Mucosa of stomach (tissue), 1 donor: ENCODE results near the gene CDH4.

Experiments used
- H3K27me3 ChIP-seq: one replicate; pipeline ENCODE4 v1.7.0; 2013; ENCODE audit warnings: mild to moderate bottlenecking, low read length; ENCODE audit not compliant: control insufficient read depth, insufficient read depth
- H3K36me3 ChIP-seq: one replicate; pipeline ENCODE4 v1.7.0; 2013; ENCODE audit warnings: low read length; ENCODE audit not compliant: control insufficient read depth, insufficient read depth
- H3K4me1 ChIP-seq: one replicate; pipeline ENCODE4 v1.7.0; 2013; ENCODE audit warnings: mild to moderate bottlenecking, low read length; ENCODE audit not compliant: control insufficient read depth, insufficient read depth
- H3K4me3 ChIP-seq: one replicate; pipeline ENCODE4 v1.7.0; 2013; ENCODE audit warnings: low read length
- H3K9ac ChIP-seq: one replicate; pipeline ENCODE4 v1.7.0; 2013; ENCODE audit warnings: mild to moderate bottlenecking, low read length, moderate library complexity
- H3K9me3 ChIP-seq: one replicate; pipeline ENCODE4 v1.7.0; 2013; ENCODE audit warnings: mild to moderate bottlenecking, low read length, moderate library complexity; ENCODE audit not compliant: control insufficient read depth
- donor health status: Pancreatic carcinoma.

The CDH4 gene

DNA sequence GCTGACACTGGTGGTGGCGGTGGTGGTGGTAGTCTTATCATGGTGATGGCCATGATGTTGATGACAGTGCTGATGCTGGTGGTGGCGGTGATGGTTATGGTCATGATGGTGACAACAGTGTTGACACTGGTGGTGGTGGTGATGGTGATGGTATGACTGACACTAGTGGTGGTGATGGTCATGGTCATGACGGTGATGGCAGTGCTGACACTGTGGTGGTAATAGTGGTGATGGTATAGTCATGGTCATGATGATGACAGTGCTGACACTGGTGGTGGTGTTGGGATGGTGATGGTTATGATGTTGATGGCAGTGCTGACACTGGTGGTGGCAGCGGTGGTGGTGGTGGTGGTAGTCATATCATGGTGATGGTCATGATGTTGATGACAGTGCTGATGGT lies 205.7 kb downstream of the CDH4 start:
- no peaks in the 10 kb centered on the region for H3K27me3 ChIP-seq
- H3K9me3 ChIP-seq = no peaks in the 10 kb centered on the region

DNA sequence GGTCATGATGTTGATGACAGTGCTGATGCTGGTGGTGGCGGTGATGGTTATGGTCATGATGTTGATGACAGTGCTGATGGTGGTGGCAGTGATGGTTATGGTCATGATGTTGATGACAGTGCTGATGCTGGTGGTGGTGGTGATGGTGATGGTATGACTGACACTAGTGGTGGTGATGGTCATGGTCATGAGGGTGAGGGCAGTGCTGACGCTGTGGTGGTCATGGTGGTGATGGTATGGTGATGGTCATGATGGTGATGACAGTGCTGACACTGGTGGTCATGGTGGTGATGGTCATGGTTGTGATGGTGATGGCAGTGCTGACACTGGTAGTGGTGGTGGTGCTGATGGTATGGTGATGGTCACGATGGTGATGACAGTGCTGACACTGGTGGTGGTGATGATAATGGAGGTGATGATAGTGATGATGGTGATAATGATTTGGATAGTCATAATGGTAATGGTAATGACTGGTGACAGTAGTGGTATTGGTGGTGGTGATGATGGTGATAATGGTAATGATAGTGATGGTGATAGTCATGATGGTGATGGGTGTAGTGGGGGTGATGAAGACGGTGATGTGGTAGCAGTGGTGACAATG lies 206.2 kb downstream of the CDH4 start:
- no peaks in the 10 kb centered on the region for H3K27me3 ChIP-seq
- no peaks in the 10 kb centered on the region for H3K9me3 ChIP-seq
- no peaks in the 10 kb centered on the region for H3K4me1 ChIP-seq
- H3K36me3 ChIP-seq = no peaks in the 10 kb centered on the region
- no peak overlapping the region for H3K4me3 ChIP-seq
- no peak overlapping the region for H3K9ac ChIP-seq

More for the DNA sequence above, 205.7 kb downstream of the CDH4 start:
- Histone ChIP-seq H3K4me3 (no peak overlapping the region), H3K36me3 (no peaks in the 10 kb centered on the region), H3K9ac (no peak overlapping the region), H3K4me1 (no peaks in the 10 kb centered on the region)

DNA sequence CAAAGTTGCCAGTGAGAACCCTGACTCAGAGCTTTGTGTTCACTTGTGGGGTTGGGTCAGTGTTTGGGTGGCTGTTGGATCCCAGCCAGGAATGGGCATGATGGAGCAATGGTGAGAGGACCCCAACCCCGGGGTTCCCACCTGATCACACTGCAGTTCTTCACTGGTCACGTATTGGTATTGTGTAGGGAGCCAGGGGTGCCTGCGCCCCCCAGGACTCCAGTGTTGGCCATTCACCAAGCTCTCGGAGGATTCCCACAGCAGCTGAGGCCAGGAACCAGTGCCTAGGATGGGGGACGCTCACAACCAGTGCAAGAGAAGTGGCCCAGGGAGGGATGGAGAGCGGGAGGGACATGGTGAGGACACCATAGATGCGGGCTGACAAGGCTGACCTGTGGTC lies 207.2 kb downstream of the CDH4 start:
- Histone ChIP-seq H3K4me1 (no peaks in the 10 kb centered on the region), H3K27me3 (no peaks in the 10 kb centered on the region), H3K4me3 (no peak overlapping the region), H3K36me3 (no peaks in the 10 kb centered on the region), H3K9ac (no peak overlapping the region), H3K9me3 (no peaks in the 10 kb centered on the region)

DNA sequence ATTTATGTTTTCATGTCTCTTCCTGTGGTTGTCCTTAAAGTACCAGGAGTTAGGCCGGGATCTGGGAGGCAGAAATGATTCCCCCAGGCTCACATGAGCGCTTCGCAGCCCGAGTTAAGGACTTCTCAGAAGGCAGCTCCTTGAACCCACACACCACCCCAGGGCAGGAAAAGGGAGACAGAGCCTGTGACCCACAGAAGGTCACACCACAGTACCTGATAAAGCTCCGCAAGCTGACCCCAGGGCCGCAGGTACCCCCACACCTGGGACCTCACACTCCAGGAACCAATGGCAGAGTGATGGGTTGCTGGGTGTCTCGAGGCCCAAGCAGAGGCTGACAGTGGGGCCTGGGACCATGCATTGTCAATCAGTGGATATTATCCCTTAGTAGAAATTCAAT lies 207.6 kb downstream of the CDH4 start:
- H3K9me3 ChIP-seq = no peaks in the 10 kb centered on the region

DNA sequence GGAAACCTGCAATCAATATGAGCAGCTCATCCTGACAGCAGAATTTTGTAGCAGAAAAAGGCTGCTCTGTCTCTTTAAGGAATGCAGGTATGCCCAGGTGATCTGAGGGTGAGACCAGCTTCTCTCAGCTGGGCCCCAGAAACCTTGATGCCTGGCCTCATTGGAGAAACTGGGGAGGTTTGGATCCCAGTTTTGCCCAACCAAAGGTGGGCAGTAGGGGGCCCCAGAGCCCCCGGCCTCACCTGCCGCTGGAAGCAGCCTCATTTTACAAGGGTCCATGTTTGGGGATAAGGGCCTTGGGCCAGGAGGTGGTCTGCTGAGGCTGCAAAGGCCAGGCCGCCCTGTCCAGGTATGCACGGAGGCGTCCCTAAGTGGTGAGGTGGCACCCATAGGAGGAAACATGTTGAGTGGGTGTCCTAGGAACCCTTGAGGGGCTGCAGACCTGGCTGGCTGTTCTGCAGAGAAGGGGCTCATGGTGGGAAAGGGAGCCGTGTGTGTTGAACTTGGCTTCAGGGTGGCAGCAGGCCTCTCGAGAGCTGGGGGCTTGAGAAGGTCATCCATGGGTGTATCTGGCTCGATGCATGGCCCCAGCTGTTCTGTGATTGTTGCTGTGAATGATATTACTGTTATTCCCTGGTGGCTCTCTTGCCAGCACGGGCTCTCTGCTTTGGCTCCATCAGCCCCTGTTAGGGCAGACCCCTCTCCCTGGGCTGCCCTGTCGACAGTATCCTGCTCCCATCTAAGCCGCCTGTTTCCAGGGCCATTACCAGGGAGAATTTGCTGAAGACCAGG lies 208.4 kb downstream of the CDH4 start:
- Histone ChIP-seq H3K4me1 (no peaks in the 10 kb centered on the region), H3K9ac (no peak overlapping the region), H3K4me3 (no peak overlapping the region), H3K9me3 (no peaks in the 10 kb centered on the region), H3K27me3 (no peaks in the 10 kb centered on the region), H3K36me3 (no peaks in the 10 kb centered on the region)

More for the DNA sequence above, 207.6 kb downstream of the CDH4 start:
- Histone ChIP-seq H3K4me1 (no peaks in the 10 kb centered on the region), H3K9ac (no peak overlapping the region), H3K36me3 (no peaks in the 10 kb centered on the region), H3K4me3 (no peak overlapping the region), H3K27me3 (no peaks in the 10 kb centered on the region)

DNA sequence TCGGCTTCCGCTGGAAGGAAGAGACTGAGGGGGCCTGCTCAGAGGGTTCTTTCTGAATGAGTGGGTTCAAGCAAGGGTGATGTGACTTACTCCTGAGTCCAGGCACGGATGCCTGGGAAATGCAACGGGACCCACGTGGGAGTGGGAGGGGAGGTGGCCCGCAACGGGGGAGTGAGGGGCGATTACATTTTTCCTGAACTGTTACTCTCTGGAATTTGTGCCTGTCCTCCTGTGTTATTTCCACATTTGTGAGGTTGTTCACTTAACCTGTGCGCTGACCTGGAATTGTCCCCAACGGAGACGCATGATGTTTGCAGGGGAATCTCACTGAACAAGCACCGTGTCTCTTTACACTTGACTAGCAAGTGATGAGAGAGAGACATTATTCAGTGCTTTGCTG lies 209.4 kb downstream of the CDH4 start:
- Histone ChIP-seq H3K9ac (no peak overlapping the region), H3K4me1 (no peaks in the 10 kb centered on the region), H3K9me3 (no peaks in the 10 kb centered on the region), H3K4me3 (no peak overlapping the region), H3K27me3 (no peaks in the 10 kb centered on the region), H3K36me3 (no peaks in the 10 kb centered on the region)

DNA sequence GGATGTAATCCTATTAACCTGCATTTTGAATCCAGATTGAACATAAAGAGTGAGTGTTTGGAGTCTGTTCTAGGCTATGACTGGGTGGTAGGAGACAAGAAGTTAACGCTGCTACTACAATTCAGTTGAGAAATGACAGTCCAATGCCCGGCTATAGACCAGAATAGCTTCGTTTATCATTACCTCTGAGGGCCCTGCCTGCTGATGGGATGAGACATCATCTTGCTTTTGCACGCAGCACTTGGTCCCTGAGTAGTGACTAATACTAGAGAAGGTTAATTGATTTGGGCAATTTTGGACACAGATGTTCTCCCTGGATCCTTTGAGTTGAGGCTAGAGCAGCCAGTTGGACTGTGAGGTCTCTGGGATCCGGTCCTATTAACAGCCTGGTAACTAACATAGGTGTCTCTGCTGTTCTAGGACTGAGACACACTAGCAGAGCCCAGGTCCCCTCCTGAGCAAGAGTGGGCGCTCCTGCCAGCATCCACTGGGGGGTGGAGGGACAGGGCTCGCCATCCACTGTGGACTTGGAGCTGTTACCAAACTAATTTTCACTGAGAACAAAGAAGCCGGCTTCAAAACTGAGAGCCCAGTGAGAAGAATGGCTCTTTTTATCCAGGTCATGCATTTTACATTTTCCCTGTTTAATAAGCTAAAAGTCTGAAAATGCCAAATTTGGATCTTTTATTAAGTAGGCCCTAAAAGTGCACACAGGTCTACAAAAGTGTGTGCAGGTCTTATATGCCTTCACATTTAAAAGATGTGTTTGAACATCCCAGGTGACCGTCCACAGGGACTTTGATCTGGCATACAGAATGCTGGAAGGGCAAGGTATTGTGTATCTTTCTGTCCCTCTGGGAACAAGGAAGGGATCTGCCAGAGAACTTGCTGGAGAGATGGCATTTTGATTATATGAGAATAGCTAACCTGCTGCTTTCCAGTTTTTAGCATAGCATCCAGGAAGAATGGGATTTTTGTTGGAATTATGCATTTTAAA lies 212.5 kb downstream of the CDH4 start:
- Histone ChIP-seq H3K9ac (no peak overlapping the region), H3K4me1 (no peaks in the 10 kb centered on the region), H3K9me3 (no peaks in the 10 kb centered on the region), H3K27me3 (no peaks in the 10 kb centered on the region), H3K36me3 (no peaks in the 10 kb centered on the region), H3K4me3 (no peak overlapping the region)

DNA sequence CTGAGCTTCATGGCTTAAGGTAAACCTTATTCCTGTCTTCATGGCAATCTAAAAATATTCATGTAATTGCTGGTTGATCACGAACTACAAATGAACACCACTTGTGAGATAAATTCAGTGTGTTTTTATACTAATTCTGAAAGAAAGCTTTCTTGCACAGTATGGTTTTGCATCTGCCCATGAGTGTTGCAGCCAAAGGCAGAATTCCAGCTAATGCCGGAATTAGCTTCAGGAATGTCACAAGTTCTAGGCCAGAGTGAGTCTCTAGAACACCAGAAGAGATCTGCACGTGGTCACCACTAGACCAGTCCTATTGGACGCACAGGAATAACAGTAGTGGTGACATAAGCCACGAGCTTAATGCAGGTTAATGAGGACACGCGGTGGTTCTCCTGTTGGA lies 223.7 kb downstream of the CDH4 start:
- Histone ChIP-seq H3K36me3 (no peaks in the 10 kb centered on the region), H3K4me3 (no peak overlapping the region)

DNA sequence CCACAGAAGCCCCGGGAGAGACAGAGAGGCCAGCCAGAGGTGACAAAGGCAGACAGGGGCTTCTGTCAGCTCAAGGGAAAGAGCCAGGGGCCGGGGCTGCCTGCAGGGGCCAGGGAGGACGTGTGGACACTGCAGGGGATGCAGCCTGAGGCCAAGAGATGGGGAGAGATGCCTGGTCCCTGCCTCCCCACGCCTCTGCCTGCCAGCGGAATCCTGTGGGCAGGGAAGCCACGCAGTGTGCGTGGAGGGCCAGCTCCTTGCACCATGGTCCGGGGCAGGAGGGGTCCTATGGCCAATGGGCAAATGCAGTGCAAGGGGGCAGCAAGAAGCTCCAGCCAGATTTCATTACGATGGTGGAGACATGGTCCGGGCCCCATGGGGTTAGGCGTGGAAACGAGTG lies 224.9 kb downstream of the CDH4 start:
- Histone ChIP-seq H3K9ac (no peak overlapping the region), H3K27me3 (no peaks in the 10 kb centered on the region), H3K36me3 (no peaks in the 10 kb centered on the region)

More for the DNA sequence above, 223.7 kb downstream of the CDH4 start:
- Histone ChIP-seq H3K9ac (no peak overlapping the region), H3K4me1 (no peaks in the 10 kb centered on the region), H3K27me3 (no peaks in the 10 kb centered on the region), H3K9me3 (no peaks in the 10 kb centered on the region)

DNA sequence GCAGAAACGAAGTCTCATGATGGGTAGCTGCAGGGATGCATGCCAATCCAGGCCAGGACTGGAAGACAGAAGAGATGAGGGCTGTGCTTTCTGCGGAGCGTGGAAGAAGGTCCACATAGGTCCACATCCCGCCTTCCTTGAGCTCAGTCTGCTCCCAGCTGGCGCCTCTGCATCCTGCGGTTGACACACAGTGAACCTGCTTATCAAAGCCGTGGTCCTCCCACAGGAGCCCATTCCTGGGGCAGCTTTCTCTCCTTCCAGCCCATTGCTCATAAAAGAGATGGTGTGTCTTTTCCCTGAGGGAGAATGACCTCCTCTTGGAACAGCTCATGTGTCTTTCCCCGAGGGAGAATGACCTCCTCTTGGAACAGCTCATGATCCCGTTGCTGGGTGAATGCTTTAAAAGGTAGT lies 225.4 kb downstream of the CDH4 start:
- no peak overlapping the region for H3K4me3 ChIP-seq
- no peaks in the 10 kb centered on the region for H3K9me3 ChIP-seq
- no peaks in the 10 kb centered on the region for H3K36me3 ChIP-seq
- H3K27me3 ChIP-seq = no peaks in the 10 kb centered on the region
- H3K9ac ChIP-seq = no peak overlapping the region
- H3K4me1 ChIP-seq = no peaks in the 10 kb centered on the region

More for the DNA sequence above, 224.9 kb downstream of the CDH4 start:
- H3K4me1 ChIP-seq = no peaks in the 10 kb centered on the region
- H3K4me3 ChIP-seq = no peak overlapping the region
- no peaks in the 10 kb centered on the region for H3K9me3 ChIP-seq

DNA sequence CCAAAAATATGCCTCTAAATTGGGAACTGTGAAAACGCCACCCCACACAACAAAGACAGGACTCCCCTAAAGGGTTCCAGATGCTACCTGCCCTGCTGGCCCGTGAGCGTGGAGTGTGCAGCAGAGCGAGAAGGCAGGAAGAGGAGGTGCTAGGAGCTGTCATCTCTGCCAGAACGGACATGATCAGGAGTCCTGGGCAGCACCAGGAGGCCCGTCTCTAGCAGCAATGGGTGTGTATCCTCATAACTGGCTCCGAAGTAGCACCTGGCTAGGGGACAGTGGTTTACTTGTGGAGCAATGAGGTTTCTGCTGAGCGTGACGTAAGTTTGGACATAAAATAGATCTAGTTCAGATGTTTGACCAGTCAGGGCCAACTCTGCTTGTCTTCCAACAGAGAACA lies 226.0 kb downstream of the CDH4 start:
- H3K36me3 ChIP-seq = no peaks in the 10 kb centered on the region
- H3K4me3 ChIP-seq = no peak overlapping the region
- no peaks in the 10 kb centered on the region for H3K9me3 ChIP-seq
- no peaks in the 10 kb centered on the region for H3K27me3 ChIP-seq
- H3K9ac ChIP-seq = no peak overlapping the region
- no peaks in the 10 kb centered on the region for H3K4me1 ChIP-seq
